GM19324 (cell line): ENCODE measurements around the gene DPM1.

Source experiments
- ATAC-seq: cut with Tn5 transposase; IDR thresholded peaks from one replicate; pipeline ENCODE4 v1.9.1; 2021; ENCODE audit warnings: mild to moderate bottlenecking, moderate library complexity; ENCODE audit not compliant: unreplicated experiment, low FRiP score

DPM1 gene

DNA sequence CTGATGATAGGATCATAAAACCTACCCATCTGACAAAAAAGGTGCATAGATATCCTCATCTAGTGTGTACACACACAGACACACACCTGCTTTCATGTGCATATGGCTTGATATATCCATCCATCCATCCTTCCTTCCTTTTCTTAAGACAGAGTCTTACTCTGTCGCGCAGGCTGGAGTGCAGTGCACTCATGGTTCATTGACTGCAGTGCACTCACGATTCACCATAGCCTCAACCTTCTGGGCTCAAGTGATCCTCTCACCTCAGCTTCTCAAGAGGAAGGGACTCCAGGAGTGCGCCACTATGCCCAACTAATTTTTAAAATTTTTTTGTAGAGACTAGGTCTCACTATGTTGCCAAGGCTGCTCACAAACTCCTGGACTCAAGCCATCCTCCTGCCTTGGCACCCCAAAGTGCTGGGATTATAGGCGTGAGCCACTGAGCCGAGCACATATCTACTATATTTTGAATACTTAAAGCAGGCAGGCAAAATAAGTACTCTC lies 54.2 kb downstream of the DPM1 start:
- no peak for ATAC-seq

DNA sequence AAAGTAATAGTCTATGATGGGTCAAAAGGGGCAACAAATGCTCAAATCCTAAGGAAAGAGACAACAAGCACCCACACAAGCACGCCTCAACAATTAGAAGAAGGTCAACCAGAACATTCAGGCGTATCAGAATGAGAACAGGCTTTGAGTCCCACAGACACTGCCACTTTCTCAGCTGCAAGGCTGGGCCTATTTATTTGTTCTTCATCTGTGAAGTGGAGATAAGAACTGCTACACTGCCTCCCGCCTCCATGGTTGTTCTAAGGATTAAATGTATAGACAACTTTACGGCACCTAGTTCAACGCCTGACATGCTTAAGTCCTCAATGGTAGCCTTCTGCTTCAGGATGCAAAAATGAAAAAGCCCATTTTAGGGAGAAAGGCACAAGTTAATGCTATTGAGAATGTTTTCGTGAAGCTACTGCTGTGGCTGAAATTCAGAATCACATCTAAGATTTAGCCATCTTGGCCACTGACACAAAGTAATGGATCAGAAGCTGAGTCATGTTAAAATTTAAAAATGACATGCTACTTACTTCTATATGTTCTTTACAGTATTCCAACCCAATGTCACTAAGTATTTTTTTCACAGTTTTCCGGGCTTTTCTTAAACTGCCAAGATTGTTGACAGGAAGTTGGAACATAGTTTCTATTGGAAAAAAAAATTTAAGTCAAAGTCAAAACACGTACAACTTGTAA lies 54.8 kb downstream of the DPM1 start:
- ATAC-seq = no peak

DNA sequence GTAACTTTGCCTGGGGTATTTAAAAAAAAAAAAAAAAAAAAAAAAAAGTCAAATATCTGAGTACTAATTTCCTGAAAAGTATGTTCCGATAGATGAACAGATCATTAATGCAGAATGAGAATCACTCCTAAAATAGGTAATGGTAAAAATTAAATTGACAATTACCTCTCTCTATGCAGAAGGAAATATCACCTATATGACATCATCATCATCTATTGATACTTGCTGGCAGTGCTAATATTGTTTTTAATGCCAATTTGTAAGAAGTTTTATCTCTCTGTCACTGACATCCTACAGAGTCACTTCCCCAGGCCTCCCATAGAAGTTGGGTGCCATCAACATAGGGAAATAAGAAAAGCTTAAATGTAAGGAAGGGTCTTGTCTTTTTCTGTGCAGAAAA lies 57.0 kb downstream of the DPM1 start:
- no peak for ATAC-seq

DNA sequence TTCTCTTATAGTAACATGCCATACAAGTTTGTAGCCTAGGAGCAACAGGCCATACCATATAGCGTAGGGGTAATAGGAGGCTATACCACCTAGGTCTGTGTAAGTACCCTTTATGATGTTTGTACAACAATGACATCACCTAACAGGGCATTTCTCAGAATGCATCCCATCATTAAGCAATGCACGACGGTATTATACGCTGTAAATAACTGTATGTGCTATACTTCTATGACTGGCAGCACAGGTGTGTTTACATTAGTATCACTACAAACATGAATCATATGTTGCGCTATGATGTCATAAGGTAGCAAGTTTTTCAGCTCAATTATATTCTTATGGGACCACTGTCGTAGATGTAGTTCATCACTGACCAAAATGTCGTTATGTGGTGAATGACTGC lies 58.1 kb downstream of the DPM1 start:
- no peak for ATAC-seq

DNA sequence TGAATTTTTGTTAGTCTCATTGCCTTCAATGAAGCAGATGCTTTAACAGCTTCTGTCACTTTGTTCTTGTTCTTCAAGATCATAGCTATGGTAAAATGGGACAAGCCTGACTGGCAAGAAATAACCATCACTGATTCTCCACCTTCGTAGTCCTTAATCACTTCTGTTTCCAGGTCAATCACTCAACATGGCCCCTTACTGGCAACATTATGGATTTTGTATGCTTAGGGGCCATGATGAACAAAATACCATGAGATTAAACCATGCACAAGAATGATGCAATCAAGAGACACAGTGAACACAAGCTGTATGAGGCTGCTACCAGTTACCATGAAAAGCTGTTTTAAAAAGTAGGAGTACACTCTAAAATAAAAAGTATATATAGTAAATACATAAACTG lies 59.9 kb downstream of the DPM1 start:
- ATAC-seq = no peak

DNA sequence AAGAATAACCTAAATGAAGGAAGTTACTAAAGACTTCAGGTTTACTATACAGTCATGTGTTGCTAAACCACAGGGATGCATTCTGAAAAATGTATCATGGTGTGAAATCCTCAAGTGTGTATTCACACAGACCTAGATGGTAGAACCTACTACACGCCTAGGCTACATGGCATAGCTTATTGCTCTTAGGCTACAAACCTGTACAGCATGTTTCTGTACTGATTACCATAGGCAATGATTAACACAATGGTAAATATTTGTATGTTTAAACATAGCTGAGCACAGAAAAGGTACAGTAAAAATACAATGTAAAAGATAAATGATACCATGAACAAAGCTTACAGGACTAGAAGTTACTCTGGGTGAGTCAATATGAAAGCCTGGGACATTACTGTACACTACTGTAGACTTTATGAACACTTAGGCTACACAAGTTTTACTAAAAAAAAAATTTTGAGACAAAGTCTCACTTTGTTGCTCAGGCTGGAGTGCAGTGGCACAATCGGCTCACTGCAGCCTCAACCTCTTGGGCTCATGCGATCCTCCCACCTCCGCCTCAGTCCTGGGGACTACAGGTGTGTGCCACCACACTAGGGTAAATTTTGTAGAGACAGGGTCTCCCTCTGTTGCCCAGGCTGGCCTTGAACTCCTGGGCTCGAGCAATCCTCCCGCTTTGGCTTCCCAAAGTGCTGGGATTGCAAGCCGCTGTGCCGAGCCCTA lies 63.1 kb downstream of the DPM1 start:
- no peak for ATAC-seq

DNA sequence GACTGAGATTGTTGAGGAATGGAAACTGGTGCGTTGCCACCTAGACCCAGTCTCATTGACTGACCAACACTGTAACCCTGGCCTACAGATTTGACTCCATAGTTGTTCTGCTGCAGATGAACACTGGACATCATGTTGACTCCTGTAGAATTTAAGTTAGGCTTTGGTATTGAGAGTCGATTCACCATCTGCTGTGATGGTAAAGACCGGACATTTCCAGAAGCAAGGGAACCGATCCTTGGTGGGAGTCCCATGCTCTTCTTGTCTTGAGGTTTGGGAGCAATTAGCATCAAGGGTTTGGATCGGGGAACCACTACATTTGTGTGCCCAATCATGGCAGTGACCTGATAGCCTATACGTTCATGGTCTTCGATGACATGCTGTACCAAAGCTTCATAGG lies 64.7 kb downstream of the DPM1 start:
- no peak for ATAC-seq

DNA sequence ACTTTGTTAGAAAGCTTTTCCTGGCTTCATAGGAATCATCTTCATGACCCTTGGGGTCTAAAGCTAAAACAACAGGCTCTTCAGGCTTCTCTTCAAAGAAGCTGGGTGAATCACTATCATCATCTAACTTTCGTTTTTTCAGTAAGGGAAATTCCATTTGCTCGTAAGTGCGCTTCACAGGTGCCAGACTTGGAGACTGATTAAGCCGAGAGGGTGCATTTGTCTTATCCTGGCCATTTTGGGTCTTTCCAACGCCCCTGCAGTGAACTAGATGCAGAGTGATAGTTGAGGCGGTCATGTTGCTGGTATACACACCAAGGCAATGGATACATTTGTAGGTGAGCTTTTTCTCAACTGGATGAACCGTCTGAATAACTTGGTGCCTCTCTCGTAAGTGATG lies 65.9 kb downstream of the DPM1 start:
- ATAC-seq = no peak

DNA sequence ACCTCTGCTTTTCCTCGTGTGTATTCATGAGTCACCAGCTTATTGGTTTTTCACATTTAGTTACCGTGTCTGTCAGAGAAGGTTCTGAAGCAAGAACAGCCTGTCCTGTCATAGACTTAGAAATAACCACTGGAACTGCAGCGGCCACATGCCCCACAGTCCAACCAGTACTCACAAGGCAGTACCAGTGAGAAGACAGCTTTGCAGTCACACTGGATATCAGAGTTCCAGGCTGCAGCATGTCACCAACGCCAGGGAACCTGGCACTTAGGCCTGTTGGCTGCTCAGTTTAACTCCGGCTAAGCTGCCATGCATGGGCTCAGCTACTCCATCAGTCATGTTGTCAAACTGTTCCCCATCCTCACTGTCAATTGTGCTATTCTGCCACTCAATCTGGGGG lies 67.2 kb downstream of the DPM1 start:
- no peak for ATAC-seq

DNA sequence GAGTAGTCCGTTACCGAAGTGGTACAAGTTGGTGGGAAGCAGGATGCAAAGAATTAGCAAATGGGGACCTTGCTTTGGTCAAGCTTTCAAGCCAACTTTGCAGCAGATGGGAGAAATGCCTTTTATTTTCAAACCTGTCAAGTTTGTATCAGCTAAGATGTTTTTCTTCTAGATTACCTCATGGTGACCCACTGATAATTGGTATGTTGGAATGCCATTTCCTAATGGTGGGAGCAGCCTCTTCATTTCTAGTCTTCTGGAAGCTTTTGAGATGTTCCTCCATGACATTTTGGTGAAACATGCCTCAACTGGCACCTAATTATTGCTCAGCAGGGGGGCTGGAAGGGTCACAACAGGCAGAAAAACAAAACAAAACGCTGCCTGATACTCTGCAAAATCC lies 70.8 kb downstream of the DPM1 start:
- ATAC-seq = no peak

DNA sequence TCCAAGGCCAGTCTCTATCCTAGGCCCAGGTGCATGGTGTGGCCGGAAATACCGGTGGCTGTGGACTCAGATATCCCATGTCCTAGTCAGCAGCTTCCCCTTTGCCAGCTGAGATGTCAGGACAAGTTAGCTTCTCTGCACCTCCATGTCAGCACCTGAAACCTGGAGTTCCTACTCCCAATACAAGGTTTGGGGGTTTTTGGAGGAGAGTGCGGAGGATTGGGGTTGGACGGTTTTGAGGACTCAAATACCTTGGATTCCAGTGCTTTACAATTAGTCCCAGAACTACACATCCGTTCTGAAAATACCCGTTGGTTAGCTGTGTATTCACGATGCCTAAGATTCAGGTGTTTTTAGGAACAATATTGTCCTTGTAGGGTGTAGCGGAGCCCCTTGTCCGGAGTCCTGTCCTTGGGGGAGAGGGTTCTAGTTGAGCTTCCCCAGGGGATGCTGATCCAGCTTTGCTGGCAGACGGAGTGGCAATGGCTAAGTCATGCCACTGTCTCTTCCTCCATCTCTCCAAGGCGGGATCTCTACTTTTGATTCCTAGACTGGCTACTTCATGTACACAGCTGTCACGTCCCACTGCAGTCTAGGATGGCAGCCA lies 72.0 kb downstream of the DPM1 start:
- no peak for ATAC-seq

DNA sequence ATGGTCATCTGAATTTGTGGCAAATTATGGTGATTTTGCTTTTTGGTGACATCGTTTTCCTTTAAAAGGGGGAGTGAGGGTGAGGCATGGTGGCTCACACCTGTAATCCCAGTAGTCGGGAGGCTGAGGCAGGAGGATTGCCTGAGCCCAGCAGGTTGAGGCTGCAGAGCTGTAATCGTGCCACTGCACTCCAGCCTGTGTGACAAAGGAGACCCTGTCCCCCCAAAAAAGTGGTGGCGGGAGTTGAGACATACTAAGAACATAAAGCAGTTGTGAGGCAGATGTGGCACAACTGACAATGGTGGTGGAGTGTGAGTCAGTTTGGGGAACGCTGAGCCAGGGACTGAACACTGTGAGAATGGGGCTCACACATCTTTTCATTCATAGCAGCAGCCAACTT lies 72.6 kb downstream of the DPM1 start:
- ATAC-seq = no peak

DNA sequence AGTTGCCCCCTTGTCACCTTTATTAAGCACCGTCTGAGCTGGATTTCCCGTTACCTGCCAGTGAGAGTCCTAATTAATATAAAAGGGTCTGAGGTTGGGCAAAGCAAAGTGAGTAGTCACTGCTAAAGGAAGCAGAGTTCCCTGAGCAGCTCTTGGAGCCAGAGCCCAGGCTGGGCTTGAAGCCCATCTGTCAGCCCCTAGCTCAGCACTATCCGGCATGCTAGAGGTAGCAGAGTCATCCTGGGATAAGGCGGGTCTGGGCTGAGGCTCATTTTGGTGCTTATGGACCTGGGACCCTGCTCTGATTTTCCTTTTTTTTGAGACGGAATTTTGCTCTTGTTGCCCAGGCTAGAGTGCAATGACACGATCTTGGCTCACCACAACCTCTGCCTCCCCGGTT lies 73.3 kb downstream of the DPM1 start:
- no peak for ATAC-seq
